Measurements from ENCODE around the gene PTPRH.

GRCh38 chr19:55134736-55135135 lies 74.6 kb downstream of the PTPRH start:
- no peak for TF ChIP-seq CTCF (IDR thresholded peaks at IDR 0.05; ENCODE audit: low read length)
- no peak for TF ChIP-seq EZH2 (IDR thresholded peaks at IDR 0.05; ENCODE audit: borderline replicate concordance, low read length)

Data from OCI-LY1 (cell line).